OCI-LY3 (cell line): ENCODE data around the gene CERKL.

Source experiments
- H2AFZ ChIP-seq: fragments of 200-600, 300-600 bp; shearing (Covaris generic); 2 replicates; pipeline ENCODE4 v1.6.0; 2014; ENCODE audit warnings: antibody characterized with exemption, low read depth, low read length
- H3K27ac ChIP-seq: fragments of 200-600, 300-600 bp; sonication (generic); 2 replicates; pipeline ENCODE4 v1.5.1; 2014; ENCODE audit warnings: mild to moderate bottlenecking, low read length, moderate library complexity, mixed read lengths
- H3K27me3 ChIP-seq: fragments of 200-600, 300-600 bp; sonication (generic); 2 replicates; pipeline ENCODE4 v1.6.1; 2014; ENCODE audit warnings: low read depth, low read length, mixed read lengths
- H3K36me3 ChIP-seq: fragments of 200-600, 300-600 bp; sonication (generic); replicated peaks from 2 replicates; pipeline ENCODE3; 2014; ENCODE audit warnings: low read depth, low read length, mixed read lengths
- H3K4me1 ChIP-seq: fragments of 300-600, 200-600 bp; sonication (generic); 2 replicates; pipeline ENCODE4 v1.6.1; 2014; ENCODE audit warnings: low read length, mixed read lengths
- H3K4me2 ChIP-seq: fragments of 200-600, 300-600 bp; sonication (generic); 2 replicates; pipeline ENCODE4 v1.6.1; 2014; ENCODE audit warnings: low read length, mixed read lengths
- H3K4me3 ChIP-seq: fragments of 300-600, 200-600 bp; sonication (generic); 2 replicates; pipeline ENCODE4 v1.5.1; 2014; ENCODE audit warnings: antibody characterized with exemption, mild to moderate bottlenecking, low read length, moderate library complexity
- H3K79me2 ChIP-seq: fragments of 300-600, 200-600 bp; shearing (Covaris generic); 2 replicates; pipeline ENCODE4 v1.6.1; 2014; ENCODE audit warnings: mild to moderate bottlenecking, low read length, mixed read lengths
- H3K9ac ChIP-seq: fragments of 300-600, 200-600 bp; shearing (Covaris generic); 2 replicates; pipeline ENCODE4 v1.6.0; 2014; ENCODE audit warnings: mild to moderate bottlenecking, low read length, moderate library complexity
- H3K9me3 ChIP-seq: fragments of 200-600, 300-600 bp; shearing (Covaris generic); 2 replicates; pipeline ENCODE4 v1.6.1; 2014; ENCODE audit warnings: low read length, mixed read lengths; ENCODE audit not compliant: insufficient read depth
- H4K20me1 ChIP-seq: fragments of 200-600, 300-600 bp; sonication (generic); 2 replicates; pipeline ENCODE4 v1.6.1; 2016; ENCODE audit warnings: low read length, mixed read lengths; ENCODE audit not compliant: insufficient read depth
- CTCF ChIP-seq: fragments of 200-600, 300-600 bp; sonication (generic); IDR thresholded peaks from 2 replicates; pipeline ENCODE4 v1.5.1; 2014; ENCODE audit warnings: antibody characterized with exemption, low read length, low read depth
- EZH2phosphoT487 ChIP-seq: fragments of 200-600 bp; shearing (Covaris generic); IDR thresholded peaks from 2 replicates; pipeline ENCODE4 v1.6.1; 2018; ENCODE audit warnings: antibody characterized with exemption, mixed run types, low read depth

CERKL gene

GRCh38 chr2:181670632-181671031, 13.7 kb upstream of the CERKL start:
- Histone ChIP-seq H3K27me3 (no peaks in the 10 kb centered on the region), H3K4me2 (no peak overlapping the region), H3K4me3 (no peak overlapping the region), H4K20me1 (no peaks in the 10 kb centered on the region), H3K9ac (no peak overlapping the region), H3K36me3 (no peaks in the 10 kb centered on the region), H3K4me1 (peaks cover 46% of the 10 kb centered on the region), H3K79me2 (no peaks in the 10 kb centered on the region), H3K9me3 (peaks cover 5% of the 10 kb centered on the region; the same call in 1 of the 2 replicates), H2AFZ (no peak overlapping the region), H3K27ac (no peak overlapping the region)
- no peak for TF ChIP-seq EZH2phosphoT487
- no peak for TF ChIP-seq CTCF

GRCh38 chr2:181667234-181667633, 10.3 kb upstream of the CERKL start:
- H3K27ac ChIP-seq = no peak overlapping the region
- H3K36me3 ChIP-seq = no peaks in the 10 kb centered on the region
- no peak overlapping the region for H2AFZ ChIP-seq
- no peaks in the 10 kb centered on the region for H3K79me2 ChIP-seq
- H3K4me3 ChIP-seq = no peak overlapping the region
- TF ChIP-seq CTCF (no peak), EZH2phosphoT487 (no peak)
- no peaks in the 10 kb centered on the region for H3K27me3 ChIP-seq
- peaks cover 13% of the 10 kb centered on the region for H3K4me1 ChIP-seq
- no peak overlapping the region for H3K9ac ChIP-seq
- H3K4me2 ChIP-seq = no peak overlapping the region
- H4K20me1 ChIP-seq = no peaks in the 10 kb centered on the region
- peaks cover 5% of the 10 kb centered on the region; the same call in 1 of the 2 replicates for H3K9me3 ChIP-seq

GRCh38 chr2:181662287-181662686, 5.4 kb upstream of the CERKL start:
- no peak overlapping the region for H3K4me3 ChIP-seq
- H3K9ac ChIP-seq = no peak overlapping the region
- peaks cover 14% of the 10 kb centered on the region for H3K4me1 ChIP-seq
- H3K79me2 ChIP-seq = no peaks in the 10 kb centered on the region
- H3K36me3 ChIP-seq = no peaks in the 10 kb centered on the region
- peaks cover 5% of the 10 kb centered on the region; the same call in 1 of the 2 replicates for H3K9me3 ChIP-seq
- H2AFZ ChIP-seq = no peak overlapping the region
- H3K4me2 ChIP-seq = no peak overlapping the region
- TF ChIP-seq EZH2phosphoT487 (no peak), CTCF (no peak)
- H3K27me3 ChIP-seq = peaks cover 11% of the 10 kb centered on the region; the same call in 1 of the 2 replicates
- no peak overlapping the region for H3K27ac ChIP-seq
- no peaks in the 10 kb centered on the region for H4K20me1 ChIP-seq

- H3K9me3 ChIP-seq = no peaks in the 10 kb centered on the region
- no peaks in the 10 kb centered on the region for H4K20me1 ChIP-seq
- peaks cover 11% of the 10 kb centered on the region; the same call in 1 of the 2 replicates for H3K27me3 ChIP-seq
- H3K79me2 ChIP-seq = no peaks in the 10 kb centered on the region
- no peak overlapping the region for H3K27ac ChIP-seq
- H2AFZ ChIP-seq = no peak overlapping the region
- H3K4me1 ChIP-seq = peaks cover 20% of the 10 kb centered on the region
- no peak overlapping the region for H3K9ac ChIP-seq
- no peak overlapping the region for H3K4me3 ChIP-seq
- TF ChIP-seq EZH2phosphoT487 (no peak), CTCF (no peak)
- no peak overlapping the region for H3K4me2 ChIP-seq
- no peaks in the 10 kb centered on the region for H3K36me3 ChIP-seq
Observed at GRCh38 chr2:181660181-181660580, 3.3 kb upstream of the CERKL start.
